Vagina (tissue), 2 donors: ENCODE measurements around the gene PDE10A.

Experiments
- POLR2A ChIP-seq, 2 donors: fragments of 450-650 bp; IDR thresholded peaks; one replicate each; pipeline ENCODE4 v1.6.1; 2017; ENCODE audit warnings: antibody characterized with exemption in 2 of 2, mild to moderate bottlenecking in 2 of 2, moderate library complexity in 2 of 2
- POLR2AphosphoS5 ChIP-seq, 2 donors: sonication (generic); formaldehyde crosslinking; IDR thresholded peaks; one replicate each; pipeline ENCODE4 v1.9.0; 2017; ENCODE audit warnings: antibody characterized with exemption in 2 of 2, mild to moderate bottlenecking in 2 of 2, low read depth in 1 of 2; ENCODE audit not compliant: insufficient read depth in 1 of 2
- TF ChIP-seq, protein P1 (sequence below), 3 experiments: fragments of 450-650 bp in 2 of 3; fragments of 200-600 bp in 1 of 3; sonication (generic) in 1 of 3; IDR thresholded peaks; one replicate each; pipeline ENCODE4 v1.5.1; 2017 to 2019; ENCODE audit warnings: antibody characterized with exemption in 3 of 3, mild to moderate bottlenecking in 2 of 3, moderate library complexity in 2 of 3

DNA sequence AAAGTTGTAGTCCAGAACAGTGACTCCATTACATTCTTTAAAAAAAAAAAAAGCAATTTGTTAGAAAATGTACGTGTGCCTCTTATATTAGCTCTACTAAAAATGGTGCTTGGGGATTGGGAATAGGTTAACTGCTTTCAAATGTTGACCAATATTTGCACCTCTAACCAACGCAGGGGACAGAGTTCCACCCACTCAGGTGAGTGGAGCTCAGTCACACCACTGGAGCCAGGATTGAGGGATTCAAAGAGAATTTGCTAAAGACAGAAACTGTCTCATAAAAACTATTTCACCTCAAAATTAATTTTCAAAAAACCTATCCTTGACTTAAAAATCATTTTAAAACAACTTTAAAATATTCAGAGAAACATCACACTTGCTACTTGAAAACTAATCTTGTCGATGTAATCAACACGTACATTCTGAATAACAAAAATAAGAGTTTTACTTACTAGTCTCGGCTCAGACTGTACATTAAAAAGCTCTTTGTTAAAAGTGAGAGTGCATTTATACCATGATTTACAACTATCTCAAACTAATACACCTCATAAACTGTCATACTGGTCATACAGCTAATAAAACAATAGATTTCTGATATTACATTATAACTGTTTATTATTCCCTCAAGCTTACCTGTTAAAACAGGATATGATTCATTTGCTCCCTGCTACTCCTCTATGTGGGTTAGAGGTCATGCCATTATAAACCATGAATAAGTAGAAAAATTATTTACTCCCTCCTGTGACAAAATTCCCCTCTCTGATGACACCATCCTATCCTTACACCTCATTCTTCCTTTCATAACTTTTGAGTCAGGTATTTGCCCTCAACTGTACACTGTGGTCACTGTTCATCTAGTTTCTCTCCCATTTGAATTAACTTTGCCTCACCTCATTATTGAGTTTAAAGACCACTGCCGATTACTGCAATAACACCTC, 88.6 kb downstream of the PDE10A start:
- TF ChIP-seq, protein P1, sequence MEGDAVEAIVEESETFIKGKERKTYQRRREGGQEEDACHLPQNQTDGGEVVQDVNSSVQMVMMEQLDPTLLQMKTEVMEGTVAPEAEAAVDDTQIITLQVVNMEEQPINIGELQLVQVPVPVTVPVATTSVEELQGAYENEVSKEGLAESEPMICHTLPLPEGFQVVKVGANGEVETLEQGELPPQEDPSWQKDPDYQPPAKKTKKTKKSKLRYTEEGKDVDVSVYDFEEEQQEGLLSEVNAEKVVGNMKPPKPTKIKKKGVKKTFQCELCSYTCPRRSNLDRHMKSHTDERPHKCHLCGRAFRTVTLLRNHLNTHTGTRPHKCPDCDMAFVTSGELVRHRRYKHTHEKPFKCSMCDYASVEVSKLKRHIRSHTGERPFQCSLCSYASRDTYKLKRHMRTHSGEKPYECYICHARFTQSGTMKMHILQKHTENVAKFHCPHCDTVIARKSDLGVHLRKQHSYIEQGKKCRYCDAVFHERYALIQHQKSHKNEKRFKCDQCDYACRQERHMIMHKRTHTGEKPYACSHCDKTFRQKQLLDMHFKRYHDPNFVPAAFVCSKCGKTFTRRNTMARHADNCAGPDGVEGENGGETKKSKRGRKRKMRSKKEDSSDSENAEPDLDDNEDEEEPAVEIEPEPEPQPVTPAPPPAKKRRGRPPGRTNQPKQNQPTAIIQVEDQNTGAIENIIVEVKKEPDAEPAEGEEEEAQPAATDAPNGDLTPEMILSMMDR (IDR thresholded peaks at IDR 0.05): no peak
- TF ChIP-seq POLR2A (IDR thresholded peaks at IDR 0.05) (no peak), POLR2AphosphoS5 (IDR thresholded peaks at IDR 0.05; ENCODE audit: insufficient read depth in 1 of 2, low read depth in 1 of 2) (no peak)
